ENCODE results near the gene IRS1.

GRCh38 chr2:226763320-226763719, 36.3 kb downstream of the IRS1 start:
- TF ChIP-seq, protein P1, sequence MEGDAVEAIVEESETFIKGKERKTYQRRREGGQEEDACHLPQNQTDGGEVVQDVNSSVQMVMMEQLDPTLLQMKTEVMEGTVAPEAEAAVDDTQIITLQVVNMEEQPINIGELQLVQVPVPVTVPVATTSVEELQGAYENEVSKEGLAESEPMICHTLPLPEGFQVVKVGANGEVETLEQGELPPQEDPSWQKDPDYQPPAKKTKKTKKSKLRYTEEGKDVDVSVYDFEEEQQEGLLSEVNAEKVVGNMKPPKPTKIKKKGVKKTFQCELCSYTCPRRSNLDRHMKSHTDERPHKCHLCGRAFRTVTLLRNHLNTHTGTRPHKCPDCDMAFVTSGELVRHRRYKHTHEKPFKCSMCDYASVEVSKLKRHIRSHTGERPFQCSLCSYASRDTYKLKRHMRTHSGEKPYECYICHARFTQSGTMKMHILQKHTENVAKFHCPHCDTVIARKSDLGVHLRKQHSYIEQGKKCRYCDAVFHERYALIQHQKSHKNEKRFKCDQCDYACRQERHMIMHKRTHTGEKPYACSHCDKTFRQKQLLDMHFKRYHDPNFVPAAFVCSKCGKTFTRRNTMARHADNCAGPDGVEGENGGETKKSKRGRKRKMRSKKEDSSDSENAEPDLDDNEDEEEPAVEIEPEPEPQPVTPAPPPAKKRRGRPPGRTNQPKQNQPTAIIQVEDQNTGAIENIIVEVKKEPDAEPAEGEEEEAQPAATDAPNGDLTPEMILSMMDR (conservative IDR thresholded peaks at IDR 0.05 in 1 of 2, IDR thresholded peaks at IDR 0.05 in 1 of 2; ENCODE audit: low read depth in 1 of 2, low read length in 2 of 2) = no peak
- TF ChIP-seq EZH2 (IDR thresholded peaks at IDR 0.05; ENCODE audit: low read length, missing control alignments) = no peak

All from fibroblast of lung (primary cell).